OCI-LY7 (cell line): Measurements from ENCODE around the gene KRIT1. TPM values are rescaled to one million over a fixed set of nuclear protein-coding genes. Genes with fewer than 3 reads are reported as not detected.

Experiments
- BruUV-seq: library from RNA; stranded (reverse); fragments of 400-500 nt; replicated peaks from 2 replicates; lab custom pipeline; 2021; lab: Mats Ljungman, UMichigan
- CTCF ChIA-PET: fragments of 300-600 bp; sonication (Branson Sonifier 250); formaldehyde crosslinking; loops from one replicate; lab custom pipeline; 2022; ENCODE audit warnings: antibody characterized with exemption; ENCODE audit not compliant: unreplicated experiment; lab: Charles Lee
- POLR2A ChIA-PET: fragments of 300-600 bp; sonication (Branson Sonifier 250); formaldehyde crosslinking; loops from one replicate; lab custom pipeline; 2022; ENCODE audit warnings: antibody characterized with exemption; lab: Charles Lee
- DNase-seq: peaks from one replicate; pipeline ENCODE4 v3.0.0-alpha.2; 2015; ENCODE audit warnings: low spot score
- H2AFZ ChIP-seq: fragments of 200-600 bp; sonication (generic), shearing (Covaris generic); 2 replicates; pipeline ENCODE4 v1.6.1; 2014; ENCODE audit warnings: mild to moderate bottlenecking, antibody characterized with exemption, low read length, moderate library complexity
- H3K27ac ChIP-seq: fragments of 200-600 bp; sonication (generic); 2 replicates; pipeline ENCODE4 v1.5.1; 2014; ENCODE audit warnings: mixed run types, low read depth, mild to moderate bottlenecking, moderate library complexity, low read length, inconsistent platforms; ENCODE audit not compliant: poor library complexity, severe bottlenecking
- H3K36me3 ChIP-seq: fragments of 200-600 bp; sonication (generic); 2 replicates; pipeline ENCODE4 v1.6.1; 2014; ENCODE audit warnings: mild to moderate bottlenecking, antibody characterized with exemption, low read length, moderate library complexity, mixed read lengths; ENCODE audit not compliant: insufficient read depth
- H3K4me1 ChIP-seq: fragments of 200-600 bp; sonication (generic); 2 replicates; pipeline ENCODE4 v1.5.1; 2014; ENCODE audit warnings: mild to moderate bottlenecking, low read length; ENCODE audit not compliant: insufficient read depth, poor library complexity, severe bottlenecking
- H3K4me2 ChIP-seq: fragments of 200-600 bp; sonication (generic); 2 replicates; pipeline ENCODE4 v1.6.1; 2014; ENCODE audit warnings: mild to moderate bottlenecking, low read length
- H3K4me3 ChIP-seq: fragments of 200-600 bp; sonication (generic); 2 replicates; pipeline ENCODE4 v1.5.1; 2014; ENCODE audit warnings: mild to moderate bottlenecking, low read depth, low read length; ENCODE audit not compliant: poor library complexity, severe bottlenecking
- H3K79me2 ChIP-seq: fragments of 200-600 bp; sonication (generic); 2 replicates; pipeline ENCODE4 v1.6.1; 2016; ENCODE audit warnings: low read depth, mild to moderate bottlenecking, low read length, moderate library complexity, mixed read lengths; ENCODE audit not compliant: insufficient read depth
- H3K9me2 ChIP-seq: fragments of 200-600 bp; sonication (generic); 2 replicates; pipeline ENCODE4 v1.6.1; 2016; ENCODE audit warnings: mild to moderate bottlenecking, low read length, mixed read lengths; ENCODE audit not compliant: insufficient read depth
- H3K9me3 ChIP-seq: fragments of 200-600 bp; sonication (generic); 2 replicates; pipeline ENCODE4 v1.6.1; 2014; ENCODE audit warnings: mild to moderate bottlenecking, mixed run types, low read length, mixed read lengths
- H4K20me1 ChIP-seq: fragments of 200-600 bp; sonication (generic); 2 replicates; pipeline ENCODE4 v1.6.1; 2014; ENCODE audit warnings: mild to moderate bottlenecking, antibody characterized with exemption, low read length, moderate library complexity, mixed read lengths; ENCODE audit not compliant: insufficient read depth
- EZH2phosphoT487 ChIP-seq: fragments of 200-600 bp; sonication (generic); IDR thresholded peaks from 2 replicates; pipeline ENCODE4 v1.6.1; 2018; ENCODE audit warnings: low read depth, borderline replicate concordance, mild to moderate bottlenecking, mixed run types, antibody characterized with exemption, low read length, moderate library complexity, mixed read lengths
- intact Hi-C: fragments of 100-400 bp; cut with micrococcal nuclease; formaldehyde crosslinking; loops from one replicate; pipeline ENCODE4 v1.10.0; 2022; ENCODE audit not compliant: unreplicated experiment
- total RNA-seq, 2 experiments: library from RNA; depleted of rRNA in 1 of 2; stranded (reverse); fragments of >200 nt in 1 of 2; shearing (Covaris generic) in 1 of 2; gene quantifications; 2 replicates each; pipeline ENCODE4 v1.2.3, GENCODE V29; 2014 to 2022
- TF ChIP-seq, protein P1 (sequence below): fragments of 200-600 bp; sonication (generic); conservative IDR thresholded peaks from 2 replicates; pipeline ENCODE4 v1.5.1; 2014; ENCODE audit warnings: mild to moderate bottlenecking, antibody characterized with exemption, low read length, moderate library complexity, mixed read lengths

Gene KRIT1
- total RNA-seq, 2 experiments from 2014 or later = 44.8 to 50.0 TPM

DNA sequence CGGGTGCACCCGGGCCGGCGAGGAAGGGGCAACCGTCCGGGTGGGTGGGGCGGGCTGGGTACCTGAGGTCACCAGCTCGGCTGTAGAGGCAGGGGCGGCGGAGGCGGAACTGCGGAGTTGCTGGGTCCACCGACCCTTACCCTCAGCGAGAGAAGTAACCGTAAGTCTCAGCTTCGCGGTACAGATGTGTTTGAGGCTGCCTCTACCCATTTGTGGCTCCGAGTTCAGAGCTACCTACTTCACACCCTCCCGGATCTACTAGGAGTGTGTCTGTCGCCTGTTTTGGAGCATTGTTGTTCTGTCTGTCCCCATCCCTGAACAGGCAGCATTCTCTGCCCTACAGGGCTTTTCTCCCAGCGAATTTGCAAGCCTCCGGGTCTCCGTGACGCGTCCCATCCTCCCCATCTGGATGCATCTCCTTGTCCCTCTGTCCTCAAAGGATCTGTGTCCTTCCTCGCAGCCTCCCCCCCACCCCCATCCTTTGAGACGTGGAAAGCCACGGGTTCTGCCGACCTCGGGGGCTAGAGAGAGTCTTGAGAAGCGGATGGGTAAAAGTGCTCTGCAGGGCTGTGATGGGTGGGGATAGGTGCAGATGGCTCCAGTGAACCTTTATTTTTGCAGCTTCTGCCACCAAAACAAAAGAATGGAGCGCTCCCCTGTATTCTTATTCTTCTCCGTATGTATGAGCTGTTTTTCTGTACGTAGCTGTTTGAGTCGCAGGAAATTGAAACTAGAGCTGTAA lies 817 bp upstream of the KRIT1 start:
- Histone ChIP-seq H3K4me1 (peaks cover 23% of the 10 kb centered on the region), H3K36me3 (peaks cover 34% of the 10 kb centered on the region), H3K9me2 (no peaks in the 10 kb centered on the region), H3K4me2 (peak overlapping the region; percentile 91), H2AFZ (peak overlapping the region; percentile 73), H3K4me3 (peak overlapping the region; percentile 89), H3K27ac (peak overlapping the region; percentile 76), H3K9me3 (no peaks in the 10 kb centered on the region), H3K79me2 (peaks cover 86% of the 10 kb centered on the region), H4K20me1 (peaks cover 15% of the 10 kb centered on the region; the same call in 1 of the 2 replicates)
- TF ChIP-seq EZH2phosphoT487 = no peak
- TF ChIP-seq, protein P1, sequence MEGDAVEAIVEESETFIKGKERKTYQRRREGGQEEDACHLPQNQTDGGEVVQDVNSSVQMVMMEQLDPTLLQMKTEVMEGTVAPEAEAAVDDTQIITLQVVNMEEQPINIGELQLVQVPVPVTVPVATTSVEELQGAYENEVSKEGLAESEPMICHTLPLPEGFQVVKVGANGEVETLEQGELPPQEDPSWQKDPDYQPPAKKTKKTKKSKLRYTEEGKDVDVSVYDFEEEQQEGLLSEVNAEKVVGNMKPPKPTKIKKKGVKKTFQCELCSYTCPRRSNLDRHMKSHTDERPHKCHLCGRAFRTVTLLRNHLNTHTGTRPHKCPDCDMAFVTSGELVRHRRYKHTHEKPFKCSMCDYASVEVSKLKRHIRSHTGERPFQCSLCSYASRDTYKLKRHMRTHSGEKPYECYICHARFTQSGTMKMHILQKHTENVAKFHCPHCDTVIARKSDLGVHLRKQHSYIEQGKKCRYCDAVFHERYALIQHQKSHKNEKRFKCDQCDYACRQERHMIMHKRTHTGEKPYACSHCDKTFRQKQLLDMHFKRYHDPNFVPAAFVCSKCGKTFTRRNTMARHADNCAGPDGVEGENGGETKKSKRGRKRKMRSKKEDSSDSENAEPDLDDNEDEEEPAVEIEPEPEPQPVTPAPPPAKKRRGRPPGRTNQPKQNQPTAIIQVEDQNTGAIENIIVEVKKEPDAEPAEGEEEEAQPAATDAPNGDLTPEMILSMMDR = no peak
- DNase-seq = peak; percentile 44
- ChIA-PET CTCF (interaction anchor here (1.0 to 1.3 kb wide), 2 partner anchors 36 to 113 kb away, joined by 3 to 4 read pairs; partner anchors contain the start of gene CYP51A1), POLR2A (interaction anchor here (0.5 to 2.3 kb wide), 18 partner anchors 9 to 366 kb away, joined by 3 to 11 read pairs (median 4); partner anchors contain the start of genes CYP51A1, GATAD1, MTERF1 and PEX1)
- BruUV-seq = no TSS peak
- intact Hi-C loops = loop anchor here (2.0 to 10.0 kb wide), 5 partner anchors 201 to 1522 kb away; partner anchors contain the start of genes AKAP9, CDK6, GATAD1 and PEX1

DNA sequence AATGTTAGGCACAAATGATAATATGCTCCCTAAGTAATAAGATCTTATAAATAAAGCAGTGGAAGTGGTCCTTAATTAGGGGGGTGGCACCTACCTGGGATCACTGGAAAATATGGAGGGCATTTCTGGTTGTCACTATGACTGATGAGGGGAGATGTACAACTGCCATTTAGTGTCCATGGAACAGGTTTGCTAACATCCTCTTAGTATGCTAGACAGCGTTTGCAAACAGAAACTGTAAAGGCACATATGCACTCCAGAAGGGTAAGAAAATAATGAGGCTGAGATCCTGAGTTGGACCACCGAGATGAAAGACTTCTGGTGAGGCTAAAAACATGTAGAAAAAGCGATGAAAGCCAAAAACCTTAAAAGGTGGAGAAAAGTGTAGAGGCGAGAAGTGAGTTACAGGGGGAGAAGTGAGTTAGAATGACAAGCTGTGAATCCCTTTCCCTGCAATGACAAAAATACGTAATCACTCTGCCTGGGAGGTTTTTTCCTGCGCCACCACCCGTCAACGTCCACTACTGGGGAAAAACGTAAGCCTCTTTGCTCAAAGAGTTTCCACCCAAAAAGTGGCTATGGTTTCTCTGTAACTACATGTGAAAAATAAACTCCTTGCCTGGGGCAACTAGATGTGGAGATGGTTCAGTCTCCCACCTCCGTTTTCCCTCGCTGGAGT lies 767 bp downstream of the KRIT1 start:
- Histone ChIP-seq H3K36me3 (peaks cover 43% of the 10 kb centered on the region), H3K9me2 (no peaks in the 10 kb centered on the region), H3K4me3 (peak overlapping the region; percentile 89), H3K9me3 (no peaks in the 10 kb centered on the region), H3K4me2 (peak overlapping the region; percentile 91), H3K27ac (peak overlapping the region; percentile 76), H4K20me1 (peaks cover 15% of the 10 kb centered on the region; the same call in 1 of the 2 replicates), H3K4me1 (peaks cover 23% of the 10 kb centered on the region), H3K79me2 (peaks cover 72% of the 10 kb centered on the region), H2AFZ (peak overlapping the region; percentile 55)
- CTCF ChIA-PET = no interaction called here
- DNase-seq = peak; percentile 31
- POLR2A ChIA-PET = interaction anchor here (0.6 to 1.6 kb wide), 11 partner anchors 12 to 367 kb away, joined by 3 to 5 read pairs (median 3); no protein-coding TSS in a partner anchor
- TF ChIP-seq, protein P1 = no peak
- no peak for TF ChIP-seq EZH2phosphoT487
- no TSS peak for BruUV-seq
- intact Hi-C loops = loop anchor here (2.0 to 10.0 kb wide), 5 partner anchors 110 to 1520 kb away; partner anchors contain the start of genes AKAP9, CDK6, CYP51A1 and GATAD1
